GM23338 (cell line): Measurements from ENCODE around the gene EHD3. TPM values are rescaled to one million over a fixed set of nuclear protein-coding genes. Genes with fewer than 3 reads are reported as not detected.
A peak's percentile ranks its signal among the peaks of the same experiment; 100 is the strongest.

Source experiments
- ATAC-seq: fragments of 200-7000 bp; cut with Tn5 transposase; 3 replicates; pipeline ENCODE4 v1.9.1; 2020
- DNase-seq: peaks from one replicate; pipeline ENCODE4 v3.0.0-alpha.2; 2015; ENCODE audit warnings: low spot score
- H2AFZ ChIP-seq: fragments of 200-600 bp; sonication (generic); 2 replicates; pipeline ENCODE4 v1.8.0; 2016; ENCODE audit warnings: antibody characterized with exemption, mild to moderate bottlenecking, moderate library complexity
- H3F3A ChIP-seq: fragments of 200-600 bp; sonication (generic); replicated peaks from 2 replicates; pipeline ENCODE4 v1.8.0; 2017; ENCODE audit warnings: antibody characterized with exemption, mixed run types, low read depth
- H3K27ac ChIP-seq: fragments of 200-600 bp; sonication (generic); 2 replicates; pipeline ENCODE4 v1.6.1; 2016; ENCODE audit warnings: low read depth
- H3K27me3 ChIP-seq: fragments of 200-600 bp; sonication (generic); 2 replicates; pipeline ENCODE4 v1.8.0; 2016; ENCODE audit warnings: mild to moderate bottlenecking, mixed run types, moderate library complexity; ENCODE audit not compliant: insufficient read depth
- H3K36me3 ChIP-seq: fragments of 200-600 bp; sonication (generic); 2 replicates; pipeline ENCODE4 v1.8.0; 2016; ENCODE audit warnings: mild to moderate bottlenecking; ENCODE audit not compliant: insufficient read depth
- H3K4me1 ChIP-seq: fragments of 200-600 bp; sonication (generic); 2 replicates; pipeline ENCODE4 v1.8.0; 2016; ENCODE audit warnings: mild to moderate bottlenecking, moderate library complexity; ENCODE audit not compliant: insufficient read depth
- H3K4me2 ChIP-seq: fragments of 200-600 bp; sonication (generic); 2 replicates; pipeline ENCODE4 v1.7.1; 2017; ENCODE audit warnings: mixed run types
- H3K4me3 ChIP-seq: fragments of 200-600 bp; sonication (generic); 2 replicates; pipeline ENCODE4 v1.6.1; 2016; ENCODE audit warnings: mixed run types
- H3K79me2 ChIP-seq: fragments of 200-600 bp; sonication (generic); replicated peaks from 2 replicates; pipeline ENCODE4 v1.8.0; 2017; ENCODE audit warnings: mild to moderate bottlenecking; ENCODE audit not compliant: insufficient read depth
- H3K9me2 ChIP-seq: fragments of 200-600 bp; sonication (generic); 2 replicates; pipeline ENCODE4 v1.8.0; 2017; ENCODE audit not compliant: insufficient read depth
- H4K20me1 ChIP-seq: fragments of 200-600 bp; sonication (generic); replicated peaks from 2 replicates; pipeline ENCODE4 v1.8.0; 2017; ENCODE audit warnings: mild to moderate bottlenecking; ENCODE audit not compliant: insufficient read depth
- H3K27ac Mint-ChIP-seq: 2 replicates; pipeline ENCODE4 v1.8.0; 2020; ENCODE audit warnings: inconsistent platforms, mild to moderate bottlenecking, moderate library complexity, mixed read lengths
- H3K27me3 Mint-ChIP-seq: 3 replicates; pipeline ENCODE4 v1.8.0; 2022; ENCODE audit warnings: low read depth, mild to moderate bottlenecking, moderate library complexity, mixed read lengths, inconsistent platforms; ENCODE audit not compliant: insufficient read depth, poor library complexity
- H3K36me3 Mint-ChIP-seq: 3 replicates; pipeline ENCODE4 v1.8.0; 2021; ENCODE audit warnings: low read depth, mild to moderate bottlenecking, inconsistent platforms, moderate library complexity, mixed read lengths
- H3K4me1 Mint-ChIP-seq: 3 replicates; pipeline ENCODE4 v1.8.0; 2020; ENCODE audit warnings: mild to moderate bottlenecking, inconsistent platforms, mixed read lengths
- H3K4me3 Mint-ChIP-seq: 3 replicates; pipeline ENCODE4 v1.8.0; 2021; ENCODE audit warnings: moderate library complexity, mild to moderate bottlenecking, inconsistent platforms, mixed read lengths
- H3K9me3 Mint-ChIP-seq: 3 replicates; pipeline ENCODE4 v1.8.0; 2020; ENCODE audit warnings: moderate library complexity, mild to moderate bottlenecking, inconsistent platforms, mixed read lengths
- CREB1 ChIP-seq: fragments of 250-450 bp; sonication (Bioruptor Pico); IDR thresholded peaks from 2 replicates; pipeline ENCODE4 v1.5.0; 2020; ENCODE audit warnings: low read depth, mild to moderate bottlenecking, moderate library complexity
- CTCF ChIP-seq, 2 experiments: fragments of 200-600 bp in 1 of 2; sonication (generic) in 1 of 2; conservative IDR thresholded peaks; 2 replicates each; pipeline versions ENCODE4 v1.5.1 to v1.6.1; 2016 to 2017; ENCODE audit warnings: antibody characterized with exemption in 2 of 2, low read depth in 2 of 2, mild to moderate bottlenecking in 2 of 2, moderate library complexity in 1 of 2
- ETS1 ChIP-seq: IDR thresholded peaks from 2 replicates; pipeline ENCODE4 v1.6.1; 2016; ENCODE audit warnings: antibody characterized with exemption
- EZH2 ChIP-seq: fragments of 200-600 bp; sonication (generic); IDR thresholded peaks from one replicate; pipeline ENCODE4 v1.8.0; 2017; ENCODE audit warnings: antibody characterized with exemption, mild to moderate bottlenecking, low read depth; ENCODE audit not compliant: unreplicated experiment
- EZH2phosphoT487 ChIP-seq: fragments of 200-600 bp; sonication (generic); IDR thresholded peaks from one replicate; pipeline ENCODE4 v1.8.1; 2018; ENCODE audit warnings: antibody characterized with exemption; ENCODE audit not compliant: unreplicated experiment
- JUNB ChIP-seq: IDR thresholded peaks from one replicate; pipeline ENCODE4 v1.6.1; 2016; ENCODE audit warnings: antibody characterized with exemption; ENCODE audit not compliant: unreplicated experiment
- NANOG ChIP-seq: IDR thresholded peaks from 2 replicates; pipeline ENCODE4 v1.6.1; 2016; ENCODE audit warnings: antibody characterized with exemption, borderline replicate concordance
- ZNF114 ChIP-seq: fragments of 250-450 bp; sonication (Bioruptor Pico); IDR thresholded peaks from 2 replicates; pipeline ENCODE4 v1.5.0; 2020; ENCODE audit warnings: mild to moderate bottlenecking, moderate library complexity
- ZNF331 ChIP-seq: fragments of 250-450 bp; sonication (Bioruptor Pico); IDR thresholded peaks from 2 replicates; pipeline ENCODE4 v1.5.0; 2020; ENCODE audit warnings: low read depth, mild to moderate bottlenecking, moderate library complexity
- ZNF462 ChIP-seq: fragments of 250-450 bp; sonication (Bioruptor Pico); IDR thresholded peaks from 2 replicates; pipeline ENCODE4 v1.5.0; 2020; ENCODE audit warnings: mild to moderate bottlenecking, moderate library complexity
- polyA plus RNA-seq: library from polyadenylated mRNA; unstranded; fragments of >200 nt; fragmentation: Nextera tagmentation; extraction: Ambion mirVana; gene quantifications from 2 replicates; pipeline ENCODE4 v1.2.1, GENCODE V29; 2016
- total RNA-seq: library from RNA; depleted of rRNA; stranded (reverse); fragments of >200 nt; shearing (Covaris generic); gene quantifications from 2 replicates; pipeline ENCODE4 v1.2.3, GENCODE V29; 2014
- TF ChIP-seq, protein P1 (sequence below): IDR thresholded peaks from one replicate; pipeline ENCODE4 v1.6.1; 2018; ENCODE audit warnings: antibody characterized with exemption; ENCODE audit not compliant: unreplicated experiment

EHD3 gene
- total and polyA plus RNA-seq, 2 experiments from 2014 or later = 3.3 to 12.6 TPM

- TF ChIP-seq CTCF (conservative IDR thresholded peaks at IDR 0.05; ENCODE audit: low read depth in 2 of 2) = peak; percentile 51 to 75
- no peak for TF ChIP-seq EZH2phosphoT487
- TF ChIP-seq NANOG = no peak
Measured at GRCh38 chr2:31192851-31193392, 41.0 kb upstream of the EHD3 start (continued).

GRCh38 chr2:31193806-31194205 is 40.1 kb upstream of the EHD3 start:
- Mint-ChIP-seq H3K4me1 (peaks cover 4% of the 10 kb centered on the region; the same call in 2 of the 3 replicates), H3K27ac (peak overlapping the region; percentile 49; the same call in 1 of the 2 replicates), H3K36me3 (no peaks in the 10 kb centered on the region), H3K4me3 (no peak overlapping the region), H3K9me3 (no peaks in the 10 kb centered on the region), H3K27me3 (peaks cover 6% of the 10 kb centered on the region)
- Histone ChIP-seq H3K4me3 (no peak overlapping the region), H3K4me2 (no peak overlapping the region), H3K27ac (no peak overlapping the region), H3K79me2 (no peaks in the 10 kb centered on the region), H3K4me1 (no peaks in the 10 kb centered on the region), H3F3A (no peaks in the 10 kb centered on the region), H4K20me1 (no peaks in the 10 kb centered on the region), H3K9me2 (peaks cover 6% of the 10 kb centered on the region; the same call in 1 of the 2 replicates), H3K27me3 (no peaks in the 10 kb centered on the region), H2AFZ (peak overlapping the region; percentile 80), H3K36me3 (no peaks in the 10 kb centered on the region)
- peak; percentile 10 for DNase-seq
- peak; percentile 45; the same call in 1 of the 3 replicates for ATAC-seq
- TF ChIP-seq NANOG (no peak), ZNF462 (no peak), JUNB (no peak), ETS1 (no peak), EZH2phosphoT487 (no peak), CREB1 (CRISPR knock-in tag) (no peak), ZNF331 (no peak), ZNF114 (CRISPR knock-in tag) (no peak), EZH2 (no peak)
- TF ChIP-seq, protein P1, sequence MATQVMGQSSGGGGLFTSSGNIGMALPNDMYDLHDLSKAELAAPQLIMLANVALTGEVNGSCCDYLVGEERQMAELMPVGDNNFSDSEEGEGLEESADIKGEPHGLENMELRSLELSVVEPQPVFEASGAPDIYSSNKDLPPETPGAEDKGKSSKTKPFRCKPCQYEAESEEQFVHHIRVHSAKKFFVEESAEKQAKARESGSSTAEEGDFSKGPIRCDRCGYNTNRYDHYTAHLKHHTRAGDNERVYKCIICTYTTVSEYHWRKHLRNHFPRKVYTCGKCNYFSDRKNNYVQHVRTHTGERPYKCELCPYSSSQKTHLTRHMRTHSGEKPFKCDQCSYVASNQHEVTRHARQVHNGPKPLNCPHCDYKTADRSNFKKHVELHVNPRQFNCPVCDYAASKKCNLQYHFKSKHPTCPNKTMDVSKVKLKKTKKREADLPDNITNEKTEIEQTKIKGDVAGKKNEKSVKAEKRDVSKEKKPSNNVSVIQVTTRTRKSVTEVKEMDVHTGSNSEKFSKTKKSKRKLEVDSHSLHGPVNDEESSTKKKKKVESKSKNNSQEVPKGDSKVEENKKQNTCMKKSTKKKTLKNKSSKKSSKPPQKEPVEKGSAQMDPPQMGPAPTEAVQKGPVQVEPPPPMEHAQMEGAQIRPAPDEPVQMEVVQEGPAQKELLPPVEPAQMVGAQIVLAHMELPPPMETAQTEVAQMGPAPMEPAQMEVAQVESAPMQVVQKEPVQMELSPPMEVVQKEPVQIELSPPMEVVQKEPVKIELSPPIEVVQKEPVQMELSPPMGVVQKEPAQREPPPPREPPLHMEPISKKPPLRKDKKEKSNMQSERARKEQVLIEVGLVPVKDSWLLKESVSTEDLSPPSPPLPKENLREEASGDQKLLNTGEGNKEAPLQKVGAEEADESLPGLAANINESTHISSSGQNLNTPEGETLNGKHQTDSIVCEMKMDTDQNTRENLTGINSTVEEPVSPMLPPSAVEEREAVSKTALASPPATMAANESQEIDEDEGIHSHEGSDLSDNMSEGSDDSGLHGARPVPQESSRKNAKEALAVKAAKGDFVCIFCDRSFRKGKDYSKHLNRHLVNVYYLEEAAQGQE = no peak
